HepG2 (cell line): ENCODE data around the gene CR1. TPM values are rescaled to one million over a fixed set of nuclear protein-coding genes. Genes with fewer than 3 reads are reported as not detected.

Source experiments
- ATAC-seq: fragments of 200-7000 bp; cut with Tn5 transposase; 3 replicates; pipeline ENCODE4 v1.9.1; 2020; ENCODE audit warnings: mild to moderate bottlenecking, moderate library complexity
- BruUV-seq: library from RNA; stranded (reverse); fragments of 400-500 nt; replicated peaks from 2 replicates; lab custom pipeline; 2021; lab: Mats Ljungman, UMichigan
- CTCF ChIA-PET: fragments of 300-600 bp; formaldehyde crosslinking; extraction: SDS; loops from one replicate; lab custom pipeline; 2021; ENCODE audit warnings: low total read pairs, inconsistent platforms, low intra/inter-chr PET ratio; lab: Yijun Ruan, JAX
- POLR2A ChIA-PET: fragments of 350-600 bp; sonication (Branson Sonifier 250); formaldehyde crosslinking; loops from one replicate; lab custom pipeline; 2020; ENCODE audit warnings: antibody characterized with exemption, inconsistent platforms; lab: Yijun Ruan, JAX
- DNase-seq: peaks from one replicate; pipeline ENCODE4 v3.0.0-alpha.2; 2015; ENCODE audit warnings: low spot score
- FAIRE-seq: peaks from 3 replicates; lab custom pipeline; 2011; peaks lifted over from hg19 to GRCh38; lab: Jason Lieb, UNC
- H2AFZ ChIP-seq: one replicate; pipeline ENCODE4 v1.6.1; 2011; ENCODE audit warnings: low read length, inconsistent platforms
- H3K27ac ChIP-seq: fragments of 300-600 bp; 3 replicates; pipeline ENCODE4 v1.8.0; 2011; ENCODE audit warnings: mixed run types, mild to moderate bottlenecking, mixed read lengths, low read length, inconsistent platforms; ENCODE audit not compliant: insufficient read depth; ENCODE audit errors: extremely low read length
- H3K27me3 ChIP-seq, 2 experiments: fragments of 200-600 bp in 1 of 2; 2 replicates in 1 of 2; 3 replicates in 1 of 2; pipeline versions ENCODE4 v1.6.0 to v1.8.0; 2011; ENCODE audit warnings: low read length in 2 of 2, mild to moderate bottlenecking in 2 of 2, moderate library complexity in 2 of 2, inconsistent platforms in 1 of 2; ENCODE audit not compliant: insufficient read depth in 2 of 2, control insufficient read depth in 1 of 2
- H3K36me3 ChIP-seq, 2 experiments: fragments of 200-600 bp in 1 of 2; replicated peaks in 1 of 2; 2 replicates in 1 of 2; 3 replicates in 1 of 2; pipeline versions ENCODE4 v1.5.1 to v1.8.0; 2011; ENCODE audit warnings: low read length in 2 of 2, inconsistent platforms in 1 of 2; ENCODE audit not compliant: insufficient read depth in 2 of 2, control insufficient read depth in 1 of 2
- H3K4me1 ChIP-seq: 2 replicates; pipeline ENCODE4 v1.5.1; 2012; ENCODE audit warnings: low read length, inconsistent platforms; ENCODE audit not compliant: insufficient read depth
- H3K4me2 ChIP-seq: 2 replicates; pipeline ENCODE4 v1.6.0; 2011; ENCODE audit warnings: low read depth, low read length, inconsistent platforms
- H3K4me3 ChIP-seq, 3 experiments: fragments of 200-600 bp in 1 of 3; sonication (generic), shearing (Covaris generic) in 1 of 3; replicated peaks in 1 of 3; 2 replicates each; pipeline ENCODE4 v1.5.1; 2011 to 2016; ENCODE audit warnings: low read length in 3 of 3, inconsistent platforms in 2 of 3, low read depth in 2 of 3, mild to moderate bottlenecking in 2 of 3, control low read depth in 1 of 3, mixed read lengths in 1 of 3; ENCODE audit not compliant: insufficient read depth in 1 of 3
- H3K79me2 ChIP-seq: one replicate; pipeline ENCODE4 v1.6.1; 2011; ENCODE audit warnings: low read length, inconsistent platforms; ENCODE audit not compliant: insufficient read depth
- H3K9ac ChIP-seq: 2 replicates; pipeline ENCODE4 v1.6.0; 2011; ENCODE audit warnings: mild to moderate bottlenecking, low read depth, low read length, inconsistent platforms; ENCODE audit not compliant: insufficient read depth
- H3K9me3 ChIP-seq: 2 replicates; pipeline ENCODE4 v1.5.1; 2012; ENCODE audit warnings: mild to moderate bottlenecking, low read length
- H4K20me1 ChIP-seq: 2 replicates; pipeline ENCODE4 v1.6.0; 2011; ENCODE audit warnings: inconsistent platforms, mild to moderate bottlenecking, low read length, moderate library complexity; ENCODE audit not compliant: insufficient read depth
- KDM5A ChIP-seq: fragments of 200-600 bp; sonication (generic); IDR thresholded peaks from 2 replicates; pipeline ENCODE4 v1.7.0; 2018; ENCODE audit warnings: antibody characterized with exemption, mild to moderate bottlenecking, low read length, borderline replicate concordance
- KMT2B ChIP-seq: IDR thresholded peaks from 2 replicates; pipeline ENCODE4 v1.6.1; 2016; ENCODE audit warnings: missing genetic modification reagents, missing compliant biosample characterization
- MAFF ChIP-seq: IDR thresholded peaks from 2 replicates; pipeline ENCODE4 v1.6.1; 2011; ENCODE audit warnings: low read depth, low read length, improper control_type of control experiment
- MAFK ChIP-seq, 2 experiments: IDR thresholded peaks in 1 of 2; conservative IDR thresholded peaks in 1 of 2; 2 replicates each; pipeline ENCODE4 v1.6.1; 2011; ENCODE audit warnings: improper control_type of control experiment in 2 of 2, low read length in 2 of 2
- NCOR1 ChIP-seq: fragments of 200-600 bp; sonication (generic); IDR thresholded peaks from 2 replicates; pipeline ENCODE4 v1.7.0; 2017; ENCODE audit warnings: antibody characterized with exemption, low read length, borderline replicate concordance
- POLR2AphosphoS2 ChIP-seq: IDR thresholded peaks from 2 replicates; pipeline ENCODE4 v1.6.1; 2011; ENCODE audit warnings: low read depth, low read length, improper control_type of control experiment
- ZNF562 ChIP-seq: sonication (generic); formaldehyde crosslinking; IDR thresholded peaks from 2 replicates; pipeline ENCODE4 v1.8.0; 2022; ENCODE audit warnings: missing genetic modification reagents, borderline replicate concordance
- WGBS: methylation state at CpG from one replicate; pipeline ENCODE4 v1.1.6; 2017; ENCODE audit warnings: low lambda C conversion rate; 5-methylcytosine and 5-hydroxymethylcytosine counted together
- in situ Hi-C: cut with HindIII; loops from 2 replicates; pipeline ENCODE4 v1.10.0; 2017; ENCODE audit warnings: low pct_unique_long_range_greater_than_20kb; ENCODE audit not compliant: extremely low pct_ligation_motif_present
- intact Hi-C: fragments of 100-400 bp; cut with micrococcal nuclease; formaldehyde crosslinking; loops from one replicate; pipeline ENCODE4 v1.10.0; 2022; ENCODE audit not compliant: unreplicated experiment
- polyA plus RNA-seq, 8 experiments: library from polyadenylated mRNA; depleted of rRNA in 3 of 8; stranded (reverse) in 7 of 8; unstranded in 1 of 8; fragments of >200 nt; fragmentation: Illumina TruSeq in 4 of 8; extraction: Trizol in 4 of 8; gene quantifications; 2 replicates each; pipeline versions ENCODE4 v1.2.1 to v1.2.3, GENCODE V29; 2011 to 2016; ENCODE audit warnings: low read depth in 4 of 8, missing spikeins in 1 of 8, mixed read lengths in 1 of 8; ENCODE audit not compliant: insufficient read depth in 1 of 8
- total RNA-seq, 5 experiments: library from RNA; depleted of rRNA; stranded (reverse); fragments of >200 nt; fragmentation: Illumina TruSeq; extraction: Trizol; gene quantifications; 2 replicates each; pipeline ENCODE4 v1.2.3, GENCODE V29; 2016; ENCODE audit warnings: low read depth in 1 of 5

Gene CR1
- total and polyA plus RNA-seq, 2 of the 13 experiments (the other 11 are each of a cell fraction or from before 2014, with no cell fraction given), result not detected

GRCh38 chr1:207504438-207504837, 8.5 kb downstream of the CR1 start:
- TF ChIP-seq KMT2B (CRISPR knock-in tag), result no peak
- in situ Hi-C loops, result no loop called here
- H3K27me3 ChIP-seq, result peaks cover 0 to 11% of the 10 kb centered on the region in 2 experiments; a peak in 3 of 5 replicates
- BruUV-seq, result no TSS peak
- ChIA-PET POLR2A (no interaction called here), CTCF (no interaction called here)
- no peaks in the 10 kb centered on the region for H3K79me2 ChIP-seq
- no peak overlapping the region for H3K4me3 ChIP-seq
- no peak for FAIRE-seq
- no peaks in the 10 kb centered on the region for H3K36me3 ChIP-seq
- H3K4me2 ChIP-seq, result no peak overlapping the region
- H3K9me3 ChIP-seq, result no peaks in the 10 kb centered on the region
- no peak overlapping the region for H3K27ac ChIP-seq
- H3K4me1 ChIP-seq, result no peaks in the 10 kb centered on the region
- H2AFZ ChIP-seq, result no peak overlapping the region
- no peak for DNase-seq
- H4K20me1 ChIP-seq, result no peaks in the 10 kb centered on the region
- intact Hi-C loops, result no loop called here
- H3K9ac ChIP-seq, result no peak overlapping the region
- no peak for ATAC-seq

DNA sequence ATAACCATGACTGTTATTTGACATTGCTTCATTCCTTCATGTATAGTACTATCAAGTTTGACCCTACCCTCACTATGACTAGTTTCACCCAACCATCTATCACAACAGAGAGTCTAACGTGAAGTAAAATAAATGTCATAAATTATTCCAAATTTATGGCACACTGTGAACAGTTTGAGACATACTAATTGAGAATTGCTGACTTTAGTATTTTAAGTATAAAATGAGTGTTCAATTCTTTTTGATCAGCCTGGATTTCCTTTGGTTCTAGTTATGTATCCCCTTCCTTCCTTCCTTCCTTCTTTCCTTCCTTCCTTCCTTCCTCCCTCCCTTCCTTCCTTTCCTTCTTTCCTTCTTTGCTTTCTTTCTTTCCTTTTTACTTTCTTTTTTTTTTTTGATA, 14.5 kb downstream of the CR1 start:
- H3K36me3 ChIP-seq, result no peaks in the 10 kb centered on the region
- DNase-seq (no peak), ATAC-seq (no peak), FAIRE-seq (no peak)
- in situ Hi-C loops, result no loop called here
- no peak overlapping the region for H2AFZ ChIP-seq
- H4K20me1 ChIP-seq, result no peaks in the 10 kb centered on the region
- TF ChIP-seq KDM5A (no peak), MAFK (conservative IDR thresholded peaks at IDR 0.05 in 1 of 2, IDR thresholded peaks at IDR 0.05 in 1 of 2; ENCODE audit: low read length in 2 of 2) (peak; percentile 53 to 64; a peak in 3 of 4 replicates), MAFF (peak; percentile 48; the same call in 1 of the 2 replicates), ZNF562 (CRISPR knock-in tag) (no peak), POLR2AphosphoS2 (no peak), NCOR1 (no peak)
- H3K79me2 ChIP-seq, result no peaks in the 10 kb centered on the region
- no TSS peak for BruUV-seq
- 4% methylated on average over 1 of the region's 1 CpG for WGBS
- H3K27ac ChIP-seq, result no peak overlapping the region
- ChIA-PET CTCF (no interaction called here), POLR2A (no interaction called here)
- no peaks in the 10 kb centered on the region for H3K9me3 ChIP-seq
- no peaks in the 10 kb centered on the region for H3K4me1 ChIP-seq
- H3K9ac ChIP-seq, result no peak overlapping the region
- H3K4me3 ChIP-seq, result no peak overlapping the region
- intact Hi-C loops, result no loop called here
- no peaks in the 10 kb centered on the region; a peak in 1 of 5 replicates for H3K27me3 ChIP-seq
- H3K4me2 ChIP-seq, result no peak overlapping the region
